H1 (cell line): ENCODE measurements around the gene ZNF573. TPM values are rescaled to one million over a fixed set of nuclear protein-coding genes. Genes with fewer than 3 reads are reported as not detected.

Experiments
- ATF3 ChIP-seq: IDR thresholded peaks from 2 replicates; pipeline ENCODE4 v1.6.1; 2011; ENCODE audit warnings: low read depth, mild to moderate bottlenecking, low read length; ENCODE audit not compliant: insufficient read depth
- HDAC2 ChIP-seq, 2 experiments: fragments of 300-600 bp in 1 of 2; sonication (generic) in 1 of 2; IDR thresholded peaks; 2 replicates each; pipeline ENCODE4 v1.6.1; 2011 to 2012; ENCODE audit warnings: low read depth in 2 of 2, low read length in 2 of 2, mild to moderate bottlenecking in 2 of 2, moderate library complexity in 2 of 2, borderline replicate concordance in 1 of 2, inconsistent platforms in 1 of 2
- MAX ChIP-seq: IDR thresholded peaks from 2 replicates; pipeline ENCODE4 v1.6.1; 2012; ENCODE audit warnings: inconsistent platforms
- RXRA ChIP-seq: IDR thresholded peaks from 2 replicates; pipeline ENCODE4 v1.6.1; 2011; ENCODE audit warnings: low read depth, mild to moderate bottlenecking, low read length, moderate library complexity; ENCODE audit not compliant: insufficient read depth
- SP2 ChIP-seq: IDR thresholded peaks from 2 replicates; pipeline ENCODE4 v1.6.1; 2012; ENCODE audit warnings: mild to moderate bottlenecking, low read length, inconsistent platforms
- SP4 ChIP-seq: IDR thresholded peaks from 2 replicates; pipeline ENCODE4 v1.6.1; 2012; ENCODE audit warnings: low read length, inconsistent platforms
- TEAD4 ChIP-seq: IDR thresholded peaks from 2 replicates; pipeline ENCODE4 v1.6.1; 2012; ENCODE audit warnings: low read depth, low read length, inconsistent platforms, mixed read lengths
- polyA plus RNA-seq, 7 experiments: library from polyadenylated mRNA; depleted of rRNA in 3 of 7; stranded (reverse) in 5 of 7; unstranded in 2 of 7; fragments of >200 nt in 5 of 7; fragments of 200-250 nt in 2 of 7; gene quantifications; 1 replicate in 5 of 7; 2 replicates in 1 of 7; 4 replicates in 1 of 7; pipeline versions ENCODE4 v1.2.1 to v1.2.3, GENCODE V29; 2011 to 2013; ENCODE audit warnings: missing spikeins in 2 of 7, mixed read lengths in 2 of 7
- total RNA-seq: library from RNA; stranded (reverse); fragmentation: NEBNext Ultra II Directional; extraction: Animal tissue kit (Norgen Biotek cat#: 25700); gene quantifications from 2 replicates; pipeline ENCODE4 v1.2.1, GENCODE V29; 2021

ZNF573 gene
- total and polyA plus RNA-seq, 2 of the 8 experiments (the other 6 are each of a cell fraction or from before 2014, with no cell fraction given) = 6.3 to 13.8 TPM

- TF ChIP-seq MAX (no peak), RXRA (no peak), SP2 (no peak), ATF3 (no peak), HDAC2 (IDR thresholded peaks at IDR 0.05; ENCODE audit: borderline replicate concordance in 1 of 2, low read depth in 2 of 2, low read length in 2 of 2) (no peak), TEAD4 (no peak), SP4 (no peak)
These were observed 11.0 kb upstream of the ZNF573 start (continued) for GRCh38 chr19:37790244-37790925.
